AG04449 (cell line): ENCODE results near the gene INCA1.

Experiments
- CTCF ChIA-PET: fragments of 350-600 bp; formaldehyde crosslinking; extraction: SDS; loops from one replicate; lab custom pipeline; 2021; ENCODE audit warnings: antibody characterized with exemption; lab: Yijun Ruan, JAX
- POLR2A ChIA-PET: fragments of 400-600, 350-600 bp; formaldehyde crosslinking; extraction: SDS; loops from one replicate; lab custom pipeline; 2020; ENCODE audit warnings: antibody characterized with exemption, inconsistent platforms; lab: Yijun Ruan, JAX
- DNase-seq: peaks from one replicate; pipeline ENCODE4 v3.0.0-alpha.2; 2010; ENCODE audit warnings: low read depth, low spot score
- H3K4me3 ChIP-seq: 2 replicates; pipeline ENCODE4 v1.5.1; 2011; ENCODE audit warnings: low read depth, mild to moderate bottlenecking, control low read depth, low read length
- CTCF ChIP-seq: IDR thresholded peaks from one replicate; pipeline ENCODE4 v1.5.1; 2011; ENCODE audit warnings: mild to moderate bottlenecking, moderate library complexity, low read length, control low read depth, inconsistent platforms; ENCODE audit not compliant: insufficient read depth; ENCODE audit errors: missing control alignments

The INCA1 gene

GRCh38 chr17:4987767-4988567, 9.4 kb downstream of the INCA1 start:
- H3K4me3 ChIP-seq, result peak overlapping the region; percentile 81
- no peak for TF ChIP-seq CTCF
- CTCF ChIA-PET, result interaction anchor here (0.7 to 8.0 kb wide), 17 partner anchors 10 to 79 kb away, joined by 3 to 76 read pairs (median 4); partner anchors contain the start of genes INCA1, KIF1C, PFN1 and SPAG7
- no peak for DNase-seq
- POLR2A ChIA-PET, result interaction anchor here (0.6 to 2.8 kb wide), 8 partner anchors 10 to 71 kb away, joined by 3 to 14 read pairs (median 5); partner anchors contain the start of genes INCA1, KIF1C, PFN1 and RNF167

- ChIA-PET POLR2A (interaction anchor here (0.6 to 2.8 kb wide), 10 partner anchors 11 to 72 kb away, joined by 3 to 14 read pairs (median 5); partner anchors contain the start of genes INCA1, KIF1C, PFN1 and RNF167), CTCF (interaction anchor here (0.8 to 8.0 kb wide), 17 partner anchors 8 to 78 kb away, joined by 3 to 76 read pairs (median 7); partner anchors contain the start of genes INCA1, KIF1C, PFN1 and RNF167)
- peak; percentile 76 for TF ChIP-seq CTCF
- peak within 1 kb of the TSS; percentile 81 for H3K4me3 ChIP-seq
- no peak for DNase-seq
Measured at GRCh38 chr17:4986951-4987766, 10.2 kb downstream of the INCA1 start, which contains the start of gene CAMTA2. CAMTA2 (minus strand) TSS chr17:4987675; CDS start chr17:4986222, 1,453 bp downstream.

- H3K4me3 ChIP-seq, result peak overlapping the region; percentile 81
- ChIA-PET CTCF (interaction anchor here (0.8 to 8.0 kb wide), 11 partner anchors 9 to 78 kb away, joined by 3 to 76 read pairs (median 9); partner anchors contain the start of genes INCA1, KIF1C, RNF167 and SLC25A11), POLR2A (interaction anchor here (0.9 to 2.8 kb wide), 5 partner anchors 11 to 46 kb away, joined by 3 to 14 read pairs (median 7); partner anchors contain the start of genes INCA1, KIF1C, PFN1 and RNF167)
- no peak for DNase-seq
- TF ChIP-seq CTCF, result no peak
Measured at GRCh38 chr17:4986403-4986802, 10.9 kb downstream of the INCA1 start.

- no peak for TF ChIP-seq CTCF
- POLR2A ChIA-PET, result no interaction called here
- no peak overlapping the region for H3K4me3 ChIP-seq
- DNase-seq, result no peak
- CTCF ChIA-PET, result interaction anchor here (1.3 to 2.2 kb wide), 2 partner anchors 9 to 80 kb away, joined by 7 read pairs; no protein-coding TSS in a partner anchor
Measured at GRCh38 chr17:4982305-4982704, 15.0 kb downstream of the INCA1 start.

GRCh38 chr17:4980644-4981216, 16.6 kb downstream of the INCA1 start:
- ChIA-PET CTCF (interaction anchor here (0.7 to 9.8 kb wide), 22 partner anchors 8 to 164 kb away, joined by 3 to 77 read pairs (median 4); partner anchors contain the start of genes C17orf107, CAMTA2, INCA1 and KIF1C), POLR2A (interaction anchor here (0.7 kb wide), 1 partner anchor 19 kb away, joined by 3 read pairs; no protein-coding TSS in a partner anchor)
- no peak for DNase-seq
- TF ChIP-seq CTCF, result peak; percentile 49
- no peak overlapping the region for H3K4me3 ChIP-seq
